Mucosa of descending colon (tissue), 3 donors: ENCODE measurements around the gene BMERB1. TPM values are rescaled to one million over a fixed set of nuclear protein-coding genes. Genes with fewer than 3 reads are reported as not detected.
"Not testable (repeated sequence)": the region's sequence is repeated elsewhere in the genome, so short reads cannot be mapped to it uniquely, and the experiment has no call there.

Source experiments
- ATAC-seq: fragments of 200-7000 bp; cut with Tn5 transposase; one replicate; pipeline ENCODE4 v1.9.1; 2020; ENCODE audit warnings: mild to moderate bottlenecking, moderate library complexity
- DNase-seq, 3 donors: peaks; one replicate each; pipeline ENCODE4 v3.0.0-alpha.2; 2020
- H3K36me3 ChIP-seq: fragments of 200-600 bp; one replicate; pipeline ENCODE4 v1.8.0; 2021; ENCODE audit warnings: low read depth, mild to moderate bottlenecking
- H3K4me1 ChIP-seq: fragments of 200-600 bp; one replicate; pipeline ENCODE4 v1.8.0; 2021; ENCODE audit warnings: low read depth, mild to moderate bottlenecking
- H3K4me3 ChIP-seq: fragments of 200-600 bp; one replicate; pipeline ENCODE4 v1.8.0; 2021; ENCODE audit warnings: mild to moderate bottlenecking
- H3K9me3 ChIP-seq: fragments of 200-600 bp; one replicate; pipeline ENCODE4 v1.8.0; 2021; ENCODE audit warnings: mild to moderate bottlenecking
- intact Hi-C, 2 donors: fragments of 100-400 bp; cut with DNase I in 1 of 2; cut with micrococcal nuclease in 1 of 2; formaldehyde crosslinking; loops; one replicate each; pipeline versions ENCODE4 v1.11.0 to v1.11.1; 2022; cut with DNase I, micrococcal nuclease
- total RNA-seq, 3 donors: library from RNA; stranded (reverse); fragmentation: NEBNext Ultra II Directional in 2 of 3; extraction: Animal tissue kit (Norgen Biotek cat#: 25700) in 2 of 3; gene quantifications; one replicate each; pipeline versions ENCODE4 v1.2.1 to v1.2.4, GENCODE V29; 2021 to 2023
- TF ChIP-seq, protein P1 (sequence below): fragments of 200-600 bp; IDR thresholded peaks from one replicate; pipeline ENCODE4 v1.8.0; 2022; ENCODE audit warnings: antibody characterized with exemption, mild to moderate bottlenecking
- donor health status: DM: no; HTN: no; CAD: no; lungs with moderate emphysema.
- donor health status: DM: no; HTN: no; CAD: no.
- donor health status: DM: no; HTN: yes; CAD: no.

Gene BMERB1
- total RNA-seq, 3 donors from 2014 or later: 5.4 to 54.3 (median 9.1) TPM

- Histone ChIP-seq H3K36me3 (no peaks in the 10 kb centered on the region), H3K4me3 (no peak overlapping the region), H3K4me1 (no peaks in the 10 kb centered on the region), H3K9me3 (no peaks in the 10 kb centered on the region)
- ATAC-seq: no peak
- DNase-seq: no peak
- intact Hi-C loops: no loop called here
- TF ChIP-seq, protein P1, sequence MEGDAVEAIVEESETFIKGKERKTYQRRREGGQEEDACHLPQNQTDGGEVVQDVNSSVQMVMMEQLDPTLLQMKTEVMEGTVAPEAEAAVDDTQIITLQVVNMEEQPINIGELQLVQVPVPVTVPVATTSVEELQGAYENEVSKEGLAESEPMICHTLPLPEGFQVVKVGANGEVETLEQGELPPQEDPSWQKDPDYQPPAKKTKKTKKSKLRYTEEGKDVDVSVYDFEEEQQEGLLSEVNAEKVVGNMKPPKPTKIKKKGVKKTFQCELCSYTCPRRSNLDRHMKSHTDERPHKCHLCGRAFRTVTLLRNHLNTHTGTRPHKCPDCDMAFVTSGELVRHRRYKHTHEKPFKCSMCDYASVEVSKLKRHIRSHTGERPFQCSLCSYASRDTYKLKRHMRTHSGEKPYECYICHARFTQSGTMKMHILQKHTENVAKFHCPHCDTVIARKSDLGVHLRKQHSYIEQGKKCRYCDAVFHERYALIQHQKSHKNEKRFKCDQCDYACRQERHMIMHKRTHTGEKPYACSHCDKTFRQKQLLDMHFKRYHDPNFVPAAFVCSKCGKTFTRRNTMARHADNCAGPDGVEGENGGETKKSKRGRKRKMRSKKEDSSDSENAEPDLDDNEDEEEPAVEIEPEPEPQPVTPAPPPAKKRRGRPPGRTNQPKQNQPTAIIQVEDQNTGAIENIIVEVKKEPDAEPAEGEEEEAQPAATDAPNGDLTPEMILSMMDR: no peak
Observed at GRCh38 chr16:15452246-15452855, 18.0 kb downstream of the BMERB1 start.

- H3K36me3 ChIP-seq, intact Hi-C loops, H3K4me3 ChIP-seq, H3K4me1 ChIP-seq, H3K9me3 ChIP-seq, DNase-seq, ATAC-seq: not testable (repeated sequence)
Observed at GRCh38 chr16:15453296-15453695, 18.9 kb downstream of the BMERB1 start.

- H3K4me1 ChIP-seq, H3K4me3 ChIP-seq, H3K36me3 ChIP-seq, H3K9me3 ChIP-seq, ATAC-seq, DNase-seq, intact Hi-C loops: not testable (repeated sequence)
Observed at GRCh38 chr16:15454933-15455332, 20.5 kb downstream of the BMERB1 start.

DNA sequence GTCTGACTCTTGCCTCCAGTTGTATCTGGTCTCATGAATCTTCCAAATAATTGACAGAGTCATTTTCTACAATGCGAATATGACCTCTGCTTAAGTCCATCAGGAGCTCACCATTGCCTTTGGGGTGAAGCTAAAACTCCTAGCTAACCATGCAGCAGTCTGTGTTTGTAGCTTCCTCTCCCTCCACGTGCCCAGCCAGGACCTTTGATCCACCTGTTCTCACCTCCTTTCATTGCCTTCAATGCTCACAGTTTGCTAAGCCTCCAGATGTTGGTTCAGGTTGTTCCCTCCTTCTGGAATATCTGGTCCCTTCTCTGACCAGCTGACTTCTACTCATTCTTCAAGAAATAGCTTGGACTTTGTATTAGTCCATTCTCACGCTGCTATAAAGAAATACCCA, 23.0 kb downstream of the BMERB1 start:
- no peaks in the 10 kb centered on the region for H3K4me1 ChIP-seq
- no peak overlapping the region for H3K4me3 ChIP-seq
- H3K36me3 ChIP-seq: no peaks in the 10 kb centered on the region
- H3K9me3 ChIP-seq: no peaks in the 10 kb centered on the region
- DNase-seq (no peak), ATAC-seq (no peak)
- TF ChIP-seq, protein P1: no peak
- intact Hi-C loops: no loop called here

GRCh38 chr16:15457958-15458357, 23.6 kb downstream of the BMERB1 start:
- Histone ChIP-seq H3K9me3 (no peaks in the 10 kb centered on the region), H3K36me3 (no peaks in the 10 kb centered on the region), H3K4me3 (no peak overlapping the region), H3K4me1 (no peaks in the 10 kb centered on the region)
- DNase-seq (no peak), ATAC-seq (no peak)
- TF ChIP-seq, protein P1: no peak
- intact Hi-C loops: no loop called here

- Histone ChIP-seq H3K4me3 (no peak overlapping the region), H3K36me3 (no peaks in the 10 kb centered on the region), H3K9me3 (no peaks in the 10 kb centered on the region), H3K4me1 (no peaks in the 10 kb centered on the region)
- DNase-seq (no peak), ATAC-seq (no peak)
- intact Hi-C loops: no loop called here
- TF ChIP-seq, protein P1: no peak
Observed at GRCh38 chr16:15459791-15460190, 25.4 kb downstream of the BMERB1 start.

- DNase-seq (no peak), ATAC-seq (no peak)
- intact Hi-C loops: no loop called here
- Histone ChIP-seq H3K4me1 (no peaks in the 10 kb centered on the region), H3K9me3 (no peaks in the 10 kb centered on the region), H3K36me3 (no peaks in the 10 kb centered on the region), H3K4me3 (no peak overlapping the region)
- TF ChIP-seq, protein P1: no peak
Observed at GRCh38 chr16:15460601-15461000, 26.2 kb downstream of the BMERB1 start.
